Right renal pelvis (tissue), 4 donors: ENCODE results near the gene CHIA. TPM values are rescaled to one million over a fixed set of nuclear protein-coding genes. Genes with fewer than 3 reads are reported as not detected.
A peak's percentile ranks its signal among the peaks of the same experiment; 100 is the strongest.
"Not testable (repeated sequence)": the region's sequence is repeated elsewhere in the genome, so short reads cannot be mapped to it uniquely, and the experiment has no call there.

Source experiments
- DNase-seq, 4 donors: peaks; one replicate each; pipeline ENCODE4 v3.0.0-alpha.2; 2013; ENCODE audit warnings: low read depth in 4 of 4, low spot score in 3 of 4, missing footprints in 1 of 4
- polyA plus RNA-seq, 4 donors: library from polyadenylated mRNA; unstranded; fragments of 120-200 nt; gene quantifications; one replicate each; pipeline ENCODE4 v1.2.1, GENCODE V29; 2013; ENCODE audit not compliant: insufficient read length in 4 of 4

CHIA gene
- polyA plus RNA-seq, 4 donors: not detected

- no peak for DNase-seq
Observed at GRCh38 chr1:111283838-111284237, 6.8 kb upstream of the CHIA start.

DNA sequence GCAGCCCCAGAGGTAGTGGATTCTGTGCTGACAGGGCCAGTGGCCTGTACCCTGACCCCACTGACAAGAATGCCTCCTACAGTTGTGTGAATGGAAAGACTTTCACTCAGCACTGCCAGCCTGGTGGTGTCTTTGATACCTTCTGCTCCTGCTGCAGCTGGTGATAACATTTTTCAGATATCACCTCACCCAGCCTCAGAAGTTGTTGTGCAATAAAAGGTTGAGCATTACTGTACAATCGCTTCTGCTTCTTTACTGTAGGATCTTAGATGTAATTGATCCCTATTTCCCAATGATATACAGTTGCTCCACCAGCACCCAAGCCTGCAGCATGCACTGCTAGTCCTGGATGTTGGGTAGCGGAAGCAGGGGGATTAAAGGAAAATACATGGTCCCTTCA, 4.8 kb upstream of the CHIA start:
- no peak for DNase-seq

DNA sequence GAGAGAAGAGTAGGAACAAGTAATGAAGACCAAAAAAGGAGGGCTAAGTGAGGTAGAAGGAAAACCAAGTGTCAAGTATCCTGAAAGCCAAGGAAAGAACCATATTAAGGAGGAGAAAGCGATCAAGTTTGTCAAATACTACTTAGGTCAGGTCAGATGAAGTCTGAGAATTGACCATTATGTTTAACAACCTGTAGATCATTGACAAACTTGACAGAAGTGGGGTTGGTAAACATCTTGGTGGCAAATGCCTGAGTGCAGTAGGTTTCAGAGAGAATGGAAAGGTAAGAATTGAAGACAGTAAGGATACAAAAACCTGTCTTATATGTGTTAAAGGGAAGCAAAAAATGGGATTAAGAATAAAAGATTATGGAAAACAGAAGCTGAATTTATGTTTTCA, 3.7 kb upstream of the CHIA start:
- no peak for DNase-seq

- DNase-seq: no peak
Observed at GRCh38 chr1:111289371-111289770, 1.3 kb upstream of the CHIA start.

- DNase-seq: no peak
Observed at GRCh38 chr1:111290104-111290503, 547 bp upstream of the CHIA start.

DNA sequence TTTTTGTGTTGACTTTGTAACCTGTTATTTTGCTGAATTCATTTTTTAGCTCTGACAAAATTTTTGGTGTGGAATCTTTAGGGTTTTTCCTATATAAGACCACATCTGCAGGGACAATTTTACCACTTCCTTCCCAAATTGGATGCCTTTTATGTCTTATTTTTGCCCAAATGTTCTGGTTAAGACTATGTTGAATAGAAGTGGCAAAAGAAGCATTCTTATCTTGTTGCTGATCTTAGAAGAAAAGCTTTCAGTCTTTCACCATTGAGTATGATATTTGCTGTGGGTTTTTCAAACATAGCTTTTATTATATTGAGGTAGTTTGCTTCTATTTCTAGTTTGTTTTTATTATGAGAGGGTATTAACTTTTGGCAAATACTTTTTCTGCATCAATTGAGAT, 3.7 kb downstream of the CHIA start:
- no peak for DNase-seq

DNA sequence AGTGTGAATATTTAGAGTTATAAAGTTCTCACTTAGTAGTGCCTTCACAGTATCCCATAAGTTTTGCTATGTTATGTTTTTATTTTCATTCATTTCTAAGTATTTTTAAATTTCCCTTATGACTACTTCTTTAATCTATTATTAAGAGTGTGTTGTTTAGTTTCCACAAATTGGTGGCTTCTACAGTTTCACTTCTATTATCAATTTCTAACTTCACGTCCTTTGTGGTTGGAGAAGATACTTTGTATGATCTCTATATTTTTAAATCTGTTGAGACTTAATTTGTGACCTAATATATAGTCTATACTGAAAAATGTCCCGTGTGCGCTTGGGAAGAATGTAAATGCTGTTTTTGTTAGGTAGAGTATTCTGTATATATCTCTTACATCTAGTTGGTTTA, 11.7 kb downstream of the CHIA start:
- DNase-seq: no peak

DNA sequence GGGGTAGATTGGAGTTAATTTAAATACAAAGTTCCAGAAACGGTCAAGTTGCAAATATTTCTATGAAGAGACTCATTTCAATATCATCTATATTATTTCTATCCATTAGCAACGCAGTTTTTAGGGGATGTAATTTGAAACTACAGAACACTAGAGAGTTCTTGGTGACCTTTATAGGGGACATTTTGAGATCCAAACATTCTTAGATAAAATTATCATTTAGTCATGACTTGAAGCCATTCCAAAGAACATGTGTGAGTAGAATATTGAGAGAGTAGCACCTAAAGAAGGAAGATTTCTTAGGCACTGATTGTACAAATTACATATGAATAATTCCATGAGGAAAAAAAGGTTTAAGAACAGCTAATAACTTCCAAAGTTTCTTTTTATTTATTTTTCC, 19.0 kb downstream of the CHIA start:
- DNase-seq: no peak

DNA sequence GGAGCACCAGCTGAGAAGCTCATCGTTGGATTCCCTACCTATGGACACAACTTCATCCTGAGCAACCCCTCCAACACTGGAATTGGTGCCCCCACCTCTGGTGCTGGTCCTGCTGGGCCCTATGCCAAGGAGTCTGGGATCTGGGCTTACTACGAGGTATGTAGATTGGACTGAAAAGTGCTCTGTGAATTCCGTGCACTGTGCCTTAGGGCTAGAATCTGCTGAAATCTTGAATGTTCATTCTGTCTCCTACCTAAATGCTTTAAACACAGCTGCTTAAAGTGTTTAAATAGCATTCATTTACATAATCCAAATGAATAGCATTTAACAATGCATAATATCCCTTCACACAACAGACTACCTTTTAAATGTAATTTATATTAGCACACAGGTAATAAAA, 27.9 kb downstream of the CHIA start:
- DNase-seq: no peak

- DNase-seq: no peak
Observed at GRCh38 chr1:111320066-111320879, 29.6 kb downstream of the CHIA start.

DNA sequence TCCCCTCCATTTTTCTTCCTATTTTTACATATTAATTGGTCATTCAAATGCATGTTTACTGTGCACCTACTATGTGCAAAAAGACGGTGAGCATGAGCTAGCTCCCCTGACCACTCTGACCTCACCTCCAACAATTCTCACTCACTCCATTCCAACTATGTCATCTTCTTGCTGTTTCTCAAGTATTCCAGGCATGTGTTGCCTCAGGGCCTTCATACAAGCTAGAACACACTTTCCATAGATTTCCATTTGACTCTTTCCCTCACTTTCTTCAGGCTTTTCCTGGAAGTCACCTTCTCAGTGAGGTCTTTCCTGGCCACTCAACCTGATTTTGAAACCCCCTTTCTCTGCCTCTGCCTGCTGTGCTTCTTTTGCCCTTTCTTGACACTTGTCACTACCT, 32.6 kb downstream of the CHIA start:
- no peak for DNase-seq

DNA sequence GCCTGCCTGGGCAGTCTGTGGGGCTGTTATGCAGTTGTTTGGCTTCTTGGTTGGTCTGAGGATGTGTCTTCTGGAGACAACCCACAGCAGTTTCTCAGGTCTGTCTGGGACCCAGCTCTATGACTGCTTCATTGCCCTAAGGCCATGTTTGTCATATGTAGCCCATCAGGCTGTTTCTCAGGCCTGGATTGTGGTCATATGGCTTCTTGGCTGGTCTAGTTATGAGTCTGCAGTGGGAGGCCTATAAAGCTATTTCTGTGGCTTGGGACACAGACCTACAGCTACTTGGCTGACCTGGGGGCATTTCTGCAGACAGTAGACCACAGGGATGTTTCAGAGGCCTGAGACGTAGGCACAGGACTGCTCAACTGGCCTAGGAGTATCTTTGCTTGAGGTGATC, 41.5 kb downstream of the CHIA start:
- DNase-seq: no peak

DNA sequence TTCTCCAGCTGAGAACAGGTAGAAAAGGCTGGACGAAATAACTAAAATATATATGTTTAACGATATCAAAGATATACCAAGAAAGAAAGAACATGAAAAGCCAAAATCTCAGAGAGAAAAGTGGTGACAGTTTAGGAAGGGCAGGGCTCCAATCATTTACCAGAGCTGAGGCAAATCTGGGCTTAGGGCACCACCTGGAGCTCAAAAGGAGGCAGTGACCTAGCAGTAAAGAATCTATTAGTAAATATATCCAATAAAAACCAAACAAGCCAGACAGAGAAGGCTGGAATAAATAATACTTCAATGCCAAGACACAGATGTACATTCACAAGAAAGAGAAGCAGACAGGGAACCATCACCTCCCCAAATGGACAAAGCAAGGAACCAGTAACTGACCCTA, 43.5 kb downstream of the CHIA start:
- no peak for DNase-seq

- not testable (repeated sequence) for DNase-seq
Observed at GRCh38 chr1:111335214-111335877, 44.7 kb downstream of the CHIA start.

- not testable (repeated sequence) for DNase-seq
Observed at GRCh38 chr1:111338849-111339248, 48.2 kb downstream of the CHIA start.

- peak; percentile 84 to 88 (median 86) for DNase-seq
Observed at GRCh38 chr1:111346089-111346885, 55.6 kb downstream of the CHIA start.

DNA sequence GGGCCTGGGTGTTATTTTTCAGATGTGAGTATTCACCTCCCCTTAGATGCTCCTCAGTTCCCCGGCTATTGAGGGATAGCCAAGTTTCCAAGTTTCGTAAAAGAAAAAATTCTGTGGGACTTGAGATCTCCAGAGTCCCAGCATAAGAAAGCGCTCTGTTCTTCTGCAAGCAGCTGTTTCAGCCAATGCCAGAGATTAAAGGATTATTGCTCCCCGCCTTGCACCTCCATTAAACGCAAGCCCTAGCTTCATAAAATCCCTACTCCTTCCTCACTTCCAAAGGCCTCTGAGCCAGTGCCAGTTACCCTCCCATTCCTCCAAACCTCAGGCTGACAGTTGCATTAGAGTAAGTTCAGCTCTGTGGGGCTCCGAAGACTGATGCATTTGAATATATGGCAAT, 56.4 kb downstream of the CHIA start:
- DNase-seq: peak in 1 of 4 donors; percentile 1

GRCh38 chr1:111351700-111352099, 61.0 kb downstream of the CHIA start:
- DNase-seq: no peak

DNA sequence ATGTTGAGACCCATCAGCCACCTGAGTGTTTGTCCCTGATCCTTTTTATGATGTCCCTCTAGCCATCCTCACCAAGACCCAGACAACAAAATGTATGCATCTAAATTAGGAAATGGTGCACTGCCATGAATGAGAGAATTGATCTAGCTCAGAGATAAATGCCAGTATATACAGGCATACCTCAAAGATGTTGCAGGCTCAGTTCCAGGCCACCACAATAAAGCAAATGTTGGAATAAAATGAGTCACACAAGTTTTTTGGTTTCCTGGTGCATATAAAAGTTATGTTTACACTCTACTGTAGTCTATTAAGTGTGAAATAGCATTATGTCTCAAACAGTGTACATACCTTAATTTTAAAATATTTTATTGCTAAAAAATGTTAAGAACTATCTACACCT, 63.9 kb downstream of the CHIA start:
- DNase-seq: no peak

DNA sequence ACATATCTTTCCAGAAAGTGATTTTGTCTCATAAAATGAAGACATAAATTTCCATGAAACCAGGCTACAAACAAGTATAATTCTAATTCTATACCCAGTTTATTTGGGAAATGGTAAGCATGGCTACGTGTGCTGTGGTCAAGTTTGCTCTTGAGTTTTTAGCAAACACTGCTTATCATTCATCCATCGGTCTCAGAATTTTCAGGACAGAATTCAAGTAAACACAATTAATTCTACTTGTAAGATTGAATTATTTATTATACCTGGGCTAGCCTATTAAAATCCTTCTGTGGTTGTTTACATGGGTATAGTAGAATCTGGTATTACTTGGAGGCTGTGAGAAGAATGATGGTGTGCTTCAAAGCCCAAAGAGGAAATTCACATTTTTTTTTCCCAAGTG, 68.3 kb downstream of the CHIA start:
- no peak for DNase-seq

GRCh38 chr1:111359376-111359775, 68.7 kb downstream of the CHIA start:
- no peak for DNase-seq
